Testis (tissue), 2 donors: ENCODE results near the gene NOXO1.

ENCODE experiments used
- POLR2A ChIP-seq: fragments of 450-650 bp; IDR thresholded peaks from one replicate; pipeline ENCODE4 v1.6.1; 2017; ENCODE audit warnings: antibody characterized with exemption, mild to moderate bottlenecking, moderate library complexity
- TF ChIP-seq, protein P1 (sequence below), 3 experiments: fragments of 450-650 bp in 2 of 3; fragments of 200-600 bp in 1 of 3; sonication (generic) in 1 of 3; IDR thresholded peaks; one replicate each; pipeline ENCODE4 v1.5.1; 2016 to 2019; ENCODE audit warnings: antibody characterized with exemption in 3 of 3, mild to moderate bottlenecking in 2 of 3, moderate library complexity in 1 of 3

DNA sequence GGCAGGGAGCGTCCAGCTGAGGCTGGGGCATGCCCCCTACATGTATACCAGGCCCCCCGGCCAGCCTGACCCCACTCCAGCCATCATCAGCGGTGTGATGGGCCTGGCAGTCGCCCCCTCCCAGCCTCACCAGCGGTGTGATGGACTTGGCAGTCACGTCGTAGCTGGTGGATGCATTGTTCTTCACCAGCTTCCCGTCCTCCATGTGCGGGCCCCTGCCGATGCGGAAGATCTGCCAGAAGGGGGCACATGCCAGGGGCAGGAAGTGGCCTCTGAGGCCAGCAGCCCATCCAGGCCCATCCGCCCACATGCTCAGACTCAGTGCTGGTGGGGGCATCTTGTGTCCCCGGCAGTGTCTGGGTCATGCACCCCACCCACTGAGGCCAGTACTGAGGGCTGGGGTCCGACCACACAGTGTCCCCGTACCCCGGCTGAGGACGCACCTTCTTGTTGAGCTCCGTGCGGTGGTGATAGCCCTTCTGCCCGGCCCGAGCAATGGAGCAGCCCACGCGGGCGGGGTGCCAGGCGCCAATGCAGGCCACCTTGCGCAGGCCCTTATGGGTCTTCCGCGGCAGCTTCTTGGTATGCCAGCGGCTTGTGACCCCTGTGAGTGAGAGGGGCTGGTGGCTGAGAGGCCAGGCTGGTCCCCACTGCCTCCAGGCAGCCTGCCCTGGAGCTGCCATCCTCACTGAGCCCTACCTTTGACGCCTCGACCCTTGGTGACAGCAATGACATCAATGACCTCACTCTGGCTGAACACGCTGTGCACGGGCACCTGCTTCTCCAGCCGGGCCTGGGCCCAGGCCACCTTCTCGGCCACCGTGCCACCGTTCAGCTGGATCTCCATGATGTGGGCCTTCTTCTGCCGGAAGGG is 34.5 kb downstream of the NOXO1 start:
- TF ChIP-seq, protein P1, sequence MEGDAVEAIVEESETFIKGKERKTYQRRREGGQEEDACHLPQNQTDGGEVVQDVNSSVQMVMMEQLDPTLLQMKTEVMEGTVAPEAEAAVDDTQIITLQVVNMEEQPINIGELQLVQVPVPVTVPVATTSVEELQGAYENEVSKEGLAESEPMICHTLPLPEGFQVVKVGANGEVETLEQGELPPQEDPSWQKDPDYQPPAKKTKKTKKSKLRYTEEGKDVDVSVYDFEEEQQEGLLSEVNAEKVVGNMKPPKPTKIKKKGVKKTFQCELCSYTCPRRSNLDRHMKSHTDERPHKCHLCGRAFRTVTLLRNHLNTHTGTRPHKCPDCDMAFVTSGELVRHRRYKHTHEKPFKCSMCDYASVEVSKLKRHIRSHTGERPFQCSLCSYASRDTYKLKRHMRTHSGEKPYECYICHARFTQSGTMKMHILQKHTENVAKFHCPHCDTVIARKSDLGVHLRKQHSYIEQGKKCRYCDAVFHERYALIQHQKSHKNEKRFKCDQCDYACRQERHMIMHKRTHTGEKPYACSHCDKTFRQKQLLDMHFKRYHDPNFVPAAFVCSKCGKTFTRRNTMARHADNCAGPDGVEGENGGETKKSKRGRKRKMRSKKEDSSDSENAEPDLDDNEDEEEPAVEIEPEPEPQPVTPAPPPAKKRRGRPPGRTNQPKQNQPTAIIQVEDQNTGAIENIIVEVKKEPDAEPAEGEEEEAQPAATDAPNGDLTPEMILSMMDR (IDR thresholded peaks at IDR 0.05) = no peak
- TF ChIP-seq POLR2A = no peak
